Umbilical cord (tissue), 2 donors: Measurements from ENCODE around the gene LRRC3. TPM values are rescaled to one million over a fixed set of nuclear protein-coding genes. Genes with fewer than 3 reads are reported as not detected.

ENCODE experiments used
- DNase-seq: peaks from one replicate; pipeline ENCODE4 v3.0.0-alpha.2; 2015; ENCODE audit warnings: low spot score
- total RNA-seq: library from RNA; depleted of rRNA; stranded (reverse); fragments of >200 nt; gene quantifications from one replicate; pipeline ENCODE4 v1.2.3, GENCODE V29; 2014; ENCODE audit warnings: low replicate concordance; ENCODE audit not compliant: insufficient read depth

LRRC3 gene
- total RNA-seq, 1 donor from 2014 or later: 4.3 TPM

GRCh38 chr21:44456915-44457736 is 1.8 kb downstream of the LRRC3 start:
- no peak for DNase-seq

DNA sequence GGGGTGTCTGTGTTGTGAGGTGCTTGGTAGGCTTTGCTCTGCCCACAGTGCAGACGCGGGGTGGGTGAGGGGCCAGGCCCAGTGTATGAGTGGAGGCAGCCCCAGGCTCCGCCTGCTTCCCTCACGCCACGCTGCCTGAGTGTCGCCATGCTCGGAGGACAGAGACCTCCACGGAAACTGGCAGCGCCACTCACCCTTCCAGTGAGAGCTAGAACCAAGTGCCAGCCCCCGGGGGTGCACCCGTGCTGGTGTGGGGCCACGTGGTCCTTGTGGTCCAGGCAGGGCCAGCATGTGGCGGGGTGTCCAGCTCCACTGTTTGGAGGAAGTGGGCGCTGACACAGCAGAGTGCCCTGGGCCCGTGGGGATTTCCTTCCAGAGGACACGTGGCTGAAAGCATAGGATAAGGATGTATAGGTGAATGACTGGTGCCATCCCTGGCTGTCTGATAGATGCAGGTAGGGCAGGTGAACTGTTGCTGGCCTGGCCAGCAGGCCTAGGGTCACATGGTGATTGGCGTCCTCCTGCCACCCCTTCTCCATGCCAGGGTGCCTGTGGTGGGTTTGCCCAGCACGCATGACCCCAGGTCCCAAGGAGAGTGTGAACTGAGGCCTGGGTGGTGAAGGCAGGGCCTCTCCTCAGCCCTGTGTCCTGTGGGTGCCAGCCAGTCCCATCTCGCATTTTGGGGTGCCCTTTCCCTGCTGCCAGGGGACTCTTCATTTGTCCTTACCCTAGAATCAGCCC is 3.8 kb downstream of the LRRC3 start:
- no peak for DNase-seq

GRCh38 chr21:44459712-44460440 is 4.6 kb downstream of the LRRC3 start:
- DNase-seq: no peak

GRCh38 chr21:44460441-44460755 is 5.1 kb downstream of the LRRC3 start:
- no peak for DNase-seq

DNA sequence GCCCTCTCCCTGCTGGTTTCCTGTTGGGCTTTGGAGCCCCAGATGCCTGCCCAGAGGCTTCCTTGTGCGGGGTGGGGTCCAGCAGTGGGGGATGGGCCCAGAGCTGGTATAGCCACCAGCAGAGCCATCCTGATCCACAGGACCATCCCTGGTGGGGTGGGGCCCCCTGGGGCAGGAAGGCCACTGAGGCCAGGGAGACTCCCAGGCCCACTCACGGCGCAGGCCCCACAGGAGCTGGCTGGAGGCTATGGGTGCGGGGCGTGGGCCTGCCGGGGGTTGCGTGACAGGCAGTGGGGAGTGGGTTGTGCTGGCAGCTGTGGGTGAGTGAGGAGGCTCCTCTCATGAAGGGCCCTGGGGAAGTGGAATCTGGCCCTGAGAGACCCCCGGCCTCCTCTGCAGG is 5.7 kb downstream of the LRRC3 start:
- no peak for DNase-seq

DNA sequence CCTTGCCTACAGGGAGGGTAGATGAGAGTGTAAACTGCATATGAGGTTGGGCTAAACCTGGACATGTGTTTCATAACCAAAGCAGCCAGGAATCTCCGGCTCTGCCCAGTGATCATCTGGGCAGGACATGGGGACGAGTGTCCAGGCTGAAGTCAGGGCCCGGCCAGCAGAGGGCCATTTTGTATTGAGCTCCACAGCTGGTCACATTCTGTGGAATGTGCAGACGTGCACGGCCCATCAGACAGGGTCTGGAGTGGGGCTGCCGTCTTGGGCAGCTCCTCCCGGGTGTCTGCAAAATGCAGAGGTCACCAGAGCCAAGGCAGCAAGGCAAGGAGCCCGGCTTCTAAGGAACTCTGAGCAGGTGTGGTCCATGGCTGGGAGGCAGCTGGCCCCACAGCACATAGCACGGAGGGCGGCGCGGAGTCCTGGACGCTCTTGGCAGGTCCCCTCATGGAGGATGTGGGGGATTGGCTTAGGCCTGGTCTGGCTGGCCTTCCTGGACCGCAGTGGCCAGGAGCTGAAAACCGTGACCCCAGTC is 6.2 kb downstream of the LRRC3 start:
- DNase-seq: no peak

DNA sequence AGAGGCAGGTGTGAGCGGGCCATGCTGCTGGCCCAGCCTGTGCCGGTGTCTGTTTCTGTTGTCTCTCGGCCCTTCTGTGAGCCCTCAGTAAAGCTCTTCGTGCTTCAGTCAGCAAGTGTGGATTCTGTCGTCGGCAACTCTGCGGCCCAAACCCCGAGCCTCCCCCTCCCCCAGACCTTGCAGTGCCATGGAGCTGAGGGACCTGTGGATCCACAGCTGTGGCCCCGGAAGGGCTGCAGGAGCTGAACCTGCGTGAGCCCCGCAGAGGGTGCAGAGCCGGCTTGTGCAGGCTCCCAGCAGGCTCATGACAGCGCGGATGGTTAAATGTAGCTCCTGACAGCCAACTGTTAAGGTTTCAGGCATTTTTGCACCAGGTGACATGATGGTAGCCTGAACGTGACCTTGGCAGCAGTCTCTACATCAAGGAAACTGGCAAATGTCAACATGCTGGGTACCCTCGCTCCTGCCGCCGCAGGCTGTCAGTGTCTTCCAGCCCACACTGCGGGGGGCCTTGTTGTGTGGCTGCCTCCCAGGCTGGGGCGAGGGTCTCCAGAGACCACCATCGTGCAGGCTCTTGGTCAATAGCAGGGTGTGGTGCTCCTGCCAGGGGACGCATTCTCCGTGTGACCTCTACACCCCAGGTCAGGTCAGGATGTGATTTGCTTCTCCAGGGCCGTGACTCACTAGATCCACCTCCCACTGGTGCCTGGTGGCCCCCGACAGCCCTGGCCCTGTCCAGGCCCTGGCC is 7.0 kb downstream of the LRRC3 start:
- DNase-seq: no peak

- DNase-seq: no peak
These were observed 7.5 kb downstream of the LRRC3 start for GRCh38 chr21:44462834-44463200.

DNA sequence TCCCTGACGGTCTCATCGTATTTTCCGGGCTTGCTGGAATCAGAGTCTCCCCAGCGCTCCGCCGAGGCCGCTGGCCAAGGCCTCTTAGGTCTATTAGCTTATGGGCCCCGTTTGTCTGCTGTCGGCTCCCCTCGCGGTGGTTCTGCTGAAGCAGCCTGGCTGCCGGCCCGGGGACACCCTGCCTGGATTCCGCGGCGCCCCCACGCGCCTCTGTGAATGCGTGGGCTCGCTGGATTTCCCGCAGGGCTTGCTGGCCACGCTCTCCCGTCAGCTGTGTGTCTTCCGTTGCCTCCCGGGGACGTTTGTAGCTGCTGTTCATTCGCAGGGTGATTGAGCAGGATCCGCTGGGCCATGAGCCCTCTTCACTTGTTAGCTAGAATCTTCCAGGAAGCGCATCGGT is 8.4 kb downstream of the LRRC3 start:
- no peak for DNase-seq

- DNase-seq: no peak
These were observed 9.0 kb downstream of the LRRC3 start for GRCh38 chr21:44464351-44464750.

GRCh38 chr21:44466351-44466954 is 11.1 kb downstream of the LRRC3 start:
- no peak for DNase-seq

DNA sequence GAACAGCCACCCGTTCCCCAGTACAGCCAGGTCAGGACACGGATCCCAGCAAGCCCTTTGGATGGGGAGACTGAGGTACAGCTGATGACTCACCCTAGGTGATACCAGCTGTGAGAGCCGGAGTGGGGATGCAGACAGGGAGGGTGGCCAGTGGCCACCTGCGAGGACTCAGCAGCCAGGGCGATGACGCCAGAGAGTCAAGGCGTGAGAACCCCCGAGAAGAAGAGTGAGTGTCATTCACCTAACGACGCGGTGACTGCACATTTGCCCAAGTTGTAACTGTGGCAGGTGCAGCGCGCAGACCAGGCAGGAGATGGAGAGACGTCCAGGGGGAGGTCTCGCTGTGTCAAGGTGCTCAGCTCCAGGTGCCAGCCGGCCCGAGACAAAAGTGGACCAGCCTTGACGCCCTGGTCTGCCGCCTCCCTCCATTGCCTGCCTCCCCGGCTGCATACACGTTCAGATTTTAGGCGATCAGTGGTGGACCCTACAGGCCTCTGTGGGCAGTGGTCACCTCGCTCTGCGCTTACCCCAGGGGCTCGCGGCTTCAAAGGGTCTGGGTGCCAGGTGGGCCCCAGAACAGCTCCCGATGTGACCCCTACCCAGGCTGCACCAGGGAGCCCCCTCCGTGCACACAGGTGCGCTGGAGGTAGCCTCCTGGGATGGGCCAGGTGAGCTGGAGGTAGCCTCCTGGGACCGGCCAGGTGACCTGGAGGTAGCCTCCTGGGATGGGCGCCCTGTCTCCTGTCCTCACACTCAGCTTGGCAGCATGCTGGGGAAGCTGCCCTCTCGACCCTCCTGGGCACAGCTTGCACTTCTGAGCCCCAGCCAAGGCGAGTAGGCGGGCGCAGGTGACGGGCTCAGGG is 11.9 kb downstream of the LRRC3 start:
- no peak for DNase-seq

GRCh38 chr21:44467859-44468195 is 12.5 kb downstream of the LRRC3 start:
- DNase-seq: no peak

DNA sequence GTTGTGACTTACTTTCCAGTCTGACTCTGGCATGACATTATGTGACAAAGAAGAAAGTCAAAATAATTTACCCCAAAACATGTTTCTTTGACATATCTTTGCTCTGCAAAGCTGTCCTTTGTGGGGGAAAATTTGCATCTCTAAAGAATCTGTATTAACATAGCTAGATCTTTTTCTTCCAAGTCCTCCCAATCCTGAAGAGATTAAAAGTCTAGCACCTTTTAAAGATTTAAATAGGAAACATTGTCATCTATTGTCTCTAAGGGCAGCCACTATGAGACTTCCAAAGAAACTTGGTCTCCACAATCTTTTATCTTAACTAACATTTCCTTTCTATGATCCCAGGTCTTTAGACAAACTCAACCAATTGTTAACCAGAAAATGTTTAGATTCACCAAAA is 16.0 kb downstream of the LRRC3 start:
- no peak for DNase-seq

GRCh38 chr21:44471996-44472395 is 16.7 kb downstream of the LRRC3 start:
- no peak for DNase-seq

- no peak for DNase-seq
These were observed 18.7 kb downstream of the LRRC3 start for GRCh38 chr21:44473915-44474555.

GRCh38 chr21:44475266-44475845 is 20.0 kb downstream of the LRRC3 start:
- DNase-seq: no peak

DNA sequence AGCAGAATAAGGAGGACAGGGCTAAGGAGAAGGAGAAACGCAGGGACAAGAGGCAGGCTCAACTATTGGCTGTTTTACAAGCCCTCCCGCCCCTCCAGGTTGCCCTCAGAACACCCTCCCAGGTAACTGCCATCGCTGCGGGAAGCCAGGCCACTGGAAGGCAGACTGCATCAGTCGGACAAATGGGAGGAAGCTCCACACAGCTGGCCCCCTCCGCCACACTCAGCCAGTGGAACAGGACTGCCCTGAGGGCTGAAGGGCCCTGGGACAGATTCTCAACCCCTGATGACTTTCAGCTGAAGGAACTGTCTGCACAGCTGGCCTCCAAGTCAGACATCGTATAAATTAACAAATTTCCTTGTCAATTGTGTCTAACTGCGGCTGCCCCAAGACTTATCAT is 21.8 kb downstream of the LRRC3 start:
- DNase-seq: no peak

DNA sequence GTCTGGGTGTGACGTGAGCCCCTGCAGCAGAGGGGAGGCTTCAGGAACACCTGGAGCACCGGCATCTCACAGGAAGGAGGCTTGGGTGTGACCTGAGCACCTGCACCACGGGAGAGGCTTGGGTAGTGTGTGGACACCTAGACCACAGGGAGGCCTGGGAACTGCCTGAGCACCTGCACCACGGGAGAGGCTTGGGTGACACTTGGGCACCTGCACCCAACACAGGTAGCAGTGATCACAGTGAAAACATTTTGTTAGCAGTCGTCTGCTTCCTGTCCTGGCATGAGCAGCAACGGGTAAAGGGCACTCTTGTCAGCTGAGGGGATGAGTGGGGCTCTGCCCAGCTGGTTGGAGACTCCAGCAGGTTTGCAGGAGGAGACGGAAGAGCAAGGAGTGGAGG is 22.4 kb downstream of the LRRC3 start:
- no peak for DNase-seq
